GM23248 (cell line): ENCODE data around the gene PMPCB.
"Not testable (repeated sequence)": the region's sequence is repeated elsewhere in the genome, so short reads cannot be mapped to it uniquely, and the experiment has no call there.

Experiments used
- EZH2 ChIP-seq: fragments of 200-600 bp; sonication (generic); IDR thresholded peaks from 2 replicates; pipeline ENCODE4 v1.6.1; 2018; ENCODE audit warnings: antibody characterized with exemption, mild to moderate bottlenecking; ENCODE audit not compliant: insufficient read depth, poor library complexity, severe bottlenecking
- EZH2phosphoT487 ChIP-seq: fragments of 200-600 bp; sonication (generic); IDR thresholded peaks from 2 replicates; pipeline ENCODE4 v1.6.1; 2018; ENCODE audit warnings: antibody characterized with exemption, moderate library complexity, mild to moderate bottlenecking, low read depth; ENCODE audit not compliant: insufficient read depth

- TF ChIP-seq EZH2phosphoT487, EZH2: not testable (repeated sequence)
These were observed 33.2 kb upstream of the PMPCB start for GRCh38 chr7:103264054-103264453.
